SK-N-SH treated with all-trans-retinoic acid at 6 μM for 48 hours (cell line): Measurements from ENCODE around the gene DDRGK1.

Experiments
- ATAC-seq: fragments of 200-7000 bp; cut with Tn5 transposase; 3 replicates; pipeline ENCODE4 v1.9.1; 2020; ENCODE audit warnings: mild to moderate bottlenecking, moderate library complexity
- ARNTL ChIP-seq: fragments of 450-650 bp; formaldehyde crosslinking; IDR thresholded peaks from 2 replicates; pipeline ENCODE4 v1.5.0; 2020; ENCODE audit warnings: low read depth, mild to moderate bottlenecking, moderate library complexity, borderline replicate concordance
- CREB5 ChIP-seq: fragments of 250-450 bp; sonication (Bioruptor Pico); IDR thresholded peaks from 2 replicates; pipeline ENCODE4 v1.5.1; 2020; ENCODE audit warnings: low read depth, mild to moderate bottlenecking, moderate library complexity
- CSDC2 ChIP-seq: fragments of 250-450 bp; sonication (Bioruptor Pico); IDR thresholded peaks from 2 replicates; pipeline ENCODE4 v1.5.0; 2020; ENCODE audit warnings: mild to moderate bottlenecking, moderate library complexity
- CSRNP3 ChIP-seq: fragments of 250-450 bp; sonication (Bioruptor Pico); IDR thresholded peaks from 2 replicates; pipeline ENCODE4 v1.5.1; 2021; ENCODE audit warnings: mild to moderate bottlenecking, moderate library complexity
- ESRRG ChIP-seq: fragments of 250-450 bp; sonication (Bioruptor Pico); IDR thresholded peaks from 2 replicates; pipeline ENCODE4 v1.6.1; 2021; ENCODE audit warnings: mild to moderate bottlenecking
- GLIS3 ChIP-seq: fragments of 250-450 bp; sonication (Bioruptor Pico); IDR thresholded peaks from 2 replicates; pipeline ENCODE4 v1.5.0; 2020; ENCODE audit warnings: mild to moderate bottlenecking, moderate library complexity
- ISL1 ChIP-seq: fragments of 250-450 bp; sonication (Bioruptor Pico); IDR thresholded peaks from 2 replicates; pipeline ENCODE4 v2.1.2; 2022; ENCODE audit warnings: mild to moderate bottlenecking, moderate library complexity
- POU6F1 ChIP-seq: fragments of 250-450 bp; sonication (Bioruptor Pico); IDR thresholded peaks from 2 replicates; pipeline ENCODE4 v1.8.0; 2021; ENCODE audit warnings: low read depth, mild to moderate bottlenecking, moderate library complexity, borderline replicate concordance
- PPARA ChIP-seq: fragments of 250-450 bp; sonication (Bioruptor Pico); IDR thresholded peaks from 2 replicates; pipeline ENCODE4 v1.5.0; 2020; ENCODE audit warnings: mild to moderate bottlenecking, borderline replicate concordance
- SNAI2 ChIP-seq: fragments of 250-450 bp; sonication (Bioruptor Pico); IDR thresholded peaks from 2 replicates; pipeline ENCODE4 v1.5.0; 2020; ENCODE audit warnings: mild to moderate bottlenecking, moderate library complexity
- TCF4 ChIP-seq: fragments of 250-450 bp; sonication (Bioruptor Pico); IDR thresholded peaks from 2 replicates; pipeline ENCODE4 v1.8.0; 2021; ENCODE audit warnings: mild to moderate bottlenecking, moderate library complexity, borderline replicate concordance
- TOX ChIP-seq: fragments of 250-450 bp; sonication (Bioruptor Pico); IDR thresholded peaks from 2 replicates; pipeline ENCODE4 v1.8.0; 2021; ENCODE audit warnings: mild to moderate bottlenecking, moderate library complexity, borderline replicate concordance
- TSHZ2 ChIP-seq: fragments of 250-450 bp; sonication (Bioruptor Pico); IDR thresholded peaks from 2 replicates; pipeline ENCODE4 v1.5.0; 2020; ENCODE audit warnings: mild to moderate bottlenecking, moderate library complexity
- ZC3H10 ChIP-seq: fragments of 250-450 bp; sonication (Bioruptor Pico); IDR thresholded peaks from 2 replicates; pipeline ENCODE4 v1.5.1; 2021; ENCODE audit warnings: mild to moderate bottlenecking, moderate library complexity
- ZFP3 ChIP-seq: fragments of 250-450 bp; sonication (Bioruptor Pico); IDR thresholded peaks from 2 replicates; pipeline ENCODE4 v1.5.0; 2020; ENCODE audit warnings: mild to moderate bottlenecking, moderate library complexity
- ZFP30 ChIP-seq: fragments of 450-650 bp; formaldehyde crosslinking; IDR thresholded peaks from 2 replicates; pipeline ENCODE4 v1.5.0; 2022; ENCODE audit warnings: mild to moderate bottlenecking, moderate library complexity
- ZNF565 ChIP-seq: fragments of 450-650 bp; formaldehyde crosslinking; conservative IDR thresholded peaks from 2 replicates; pipeline ENCODE4 v1.5.0; 2020; ENCODE audit warnings: low read depth, mild to moderate bottlenecking, moderate library complexity
- ZNF70 ChIP-seq: fragments of 450-650 bp; formaldehyde crosslinking; IDR thresholded peaks from 2 replicates; pipeline ENCODE4 v1.5.0; 2020; ENCODE audit warnings: mild to moderate bottlenecking, moderate library complexity
- ZNF8 ChIP-seq: fragments of 450-650 bp; formaldehyde crosslinking; IDR thresholded peaks from 2 replicates; pipeline ENCODE4 v1.5.0; 2020; ENCODE audit warnings: mild to moderate bottlenecking, moderate library complexity

DDRGK1 gene

GRCh38 chr20:3226864-3227263 lies 22.4 kb upstream of the DDRGK1 start:
- TF ChIP-seq ARNTL (CRISPR knock-in tag), result no peak
- TF ChIP-seq SNAI2 (CRISPR knock-in tag), result no peak
- TF ChIP-seq ZC3H10, result no peak
- TF ChIP-seq ZFP30 (CRISPR knock-in tag), result no peak
- no peak for TF ChIP-seq POU6F1 (CRISPR knock-in tag)
- TF ChIP-seq ZNF565 (CRISPR knock-in tag), result no peak
- ATAC-seq, result no peak

GRCh38 chr20:3226093-3226492 lies 21.6 kb upstream of the DDRGK1 start:
- TF ChIP-seq ZFP3 (CRISPR knock-in tag) (no peak), CSDC2 (CRISPR knock-in tag) (no peak), ISL1 (no peak), POU6F1 (CRISPR knock-in tag) (no peak), ZNF70 (no peak), TOX (CRISPR knock-in tag) (no peak), GLIS3 (no peak), ARNTL (CRISPR knock-in tag) (no peak), ZNF565 (CRISPR knock-in tag) (no peak), CSRNP3 (CRISPR knock-in tag) (no peak), ZC3H10 (no peak), CREB5 (no peak), SNAI2 (CRISPR knock-in tag) (no peak), ZFP30 (CRISPR knock-in tag) (no peak)
- ATAC-seq, result no peak

GRCh38 chr20:3224681-3225421 lies 20.4 kb upstream of the DDRGK1 start:
- no peak for ATAC-seq
- TF ChIP-seq ARNTL (CRISPR knock-in tag), result no peak
- TF ChIP-seq ZFP3 (CRISPR knock-in tag), result no peak
- TF ChIP-seq PPARA (CRISPR knock-in tag), result no peak
- TF ChIP-seq ESRRG (CRISPR knock-in tag), result no peak
- TF ChIP-seq ZNF8, result no peak
- TF ChIP-seq CREB5, result no peak
- no peak for TF ChIP-seq ZFP30 (CRISPR knock-in tag)
- no peak for TF ChIP-seq TSHZ2 (CRISPR knock-in tag)
- no peak for TF ChIP-seq ISL1
- TF ChIP-seq ZNF565 (CRISPR knock-in tag), result no peak
- TF ChIP-seq CSDC2 (CRISPR knock-in tag), result no peak
- no peak for TF ChIP-seq TCF4 (CRISPR knock-in tag)
- TF ChIP-seq, all 23 proteins: peak for 0
